Measurements from ENCODE around the gene HAGHL.

DNA sequence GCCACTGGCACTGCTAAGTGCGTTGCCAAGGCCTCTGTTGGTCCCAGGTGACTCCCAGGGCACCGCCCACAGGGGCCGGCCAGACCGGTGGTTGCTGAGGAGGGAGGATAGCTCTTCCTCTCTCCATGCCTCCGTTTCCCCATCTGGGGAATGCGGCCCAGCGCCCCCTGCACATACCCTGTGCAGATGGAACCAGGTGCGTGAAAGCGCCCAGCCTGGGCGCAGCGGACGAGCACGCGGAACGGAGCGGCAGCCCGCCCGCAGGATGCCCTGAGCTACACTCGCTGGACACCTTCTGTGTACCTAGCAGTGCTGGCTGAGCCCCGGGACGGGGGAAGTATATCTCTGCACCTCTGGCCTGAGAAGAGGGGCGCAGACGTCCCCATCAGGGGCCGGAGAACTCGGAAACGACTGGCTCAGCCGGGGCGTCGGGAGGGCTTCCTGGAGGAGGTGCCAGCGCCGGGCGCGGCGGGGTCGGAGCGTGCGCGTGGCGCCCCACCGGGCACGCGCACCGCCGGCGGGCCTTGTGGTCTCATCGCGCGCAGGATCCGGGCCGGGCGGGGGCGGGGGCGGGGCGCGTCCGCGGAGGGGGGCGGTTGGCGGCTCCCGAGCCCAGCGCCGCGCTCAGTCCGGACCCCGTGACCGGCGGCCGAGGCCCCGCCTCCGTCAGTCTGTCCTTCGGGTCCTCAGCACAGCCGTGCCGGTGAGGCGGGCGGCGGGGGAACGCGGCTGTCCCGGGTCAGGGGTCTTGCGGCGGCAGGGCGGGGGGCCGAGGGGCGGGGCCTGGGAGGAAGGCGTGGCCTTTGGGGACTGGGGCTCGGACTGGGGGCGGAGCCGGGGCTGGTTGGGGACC lies at the start of gene HAGHL, which contains the start of gene CCDC78:
- no peak for TF ChIP-seq POLR2A (IDR thresholded peaks at IDR 0.05)
- TF ChIP-seq, protein P1, sequence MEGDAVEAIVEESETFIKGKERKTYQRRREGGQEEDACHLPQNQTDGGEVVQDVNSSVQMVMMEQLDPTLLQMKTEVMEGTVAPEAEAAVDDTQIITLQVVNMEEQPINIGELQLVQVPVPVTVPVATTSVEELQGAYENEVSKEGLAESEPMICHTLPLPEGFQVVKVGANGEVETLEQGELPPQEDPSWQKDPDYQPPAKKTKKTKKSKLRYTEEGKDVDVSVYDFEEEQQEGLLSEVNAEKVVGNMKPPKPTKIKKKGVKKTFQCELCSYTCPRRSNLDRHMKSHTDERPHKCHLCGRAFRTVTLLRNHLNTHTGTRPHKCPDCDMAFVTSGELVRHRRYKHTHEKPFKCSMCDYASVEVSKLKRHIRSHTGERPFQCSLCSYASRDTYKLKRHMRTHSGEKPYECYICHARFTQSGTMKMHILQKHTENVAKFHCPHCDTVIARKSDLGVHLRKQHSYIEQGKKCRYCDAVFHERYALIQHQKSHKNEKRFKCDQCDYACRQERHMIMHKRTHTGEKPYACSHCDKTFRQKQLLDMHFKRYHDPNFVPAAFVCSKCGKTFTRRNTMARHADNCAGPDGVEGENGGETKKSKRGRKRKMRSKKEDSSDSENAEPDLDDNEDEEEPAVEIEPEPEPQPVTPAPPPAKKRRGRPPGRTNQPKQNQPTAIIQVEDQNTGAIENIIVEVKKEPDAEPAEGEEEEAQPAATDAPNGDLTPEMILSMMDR (IDR thresholded peaks at IDR 0.05): no peak

All from esophagus squamous epithelium (tissue), 4 donors.